ENCODE results near the gene TFR2. TPM values are rescaled to one million over a fixed set of nuclear protein-coding genes. Genes with fewer than 3 reads are reported as not detected.

The TFR2 gene
- total RNA-seq, 1 experiment from 2014 or later = 11.8 TPM

GRCh38 chr7:100630066-100630465, 11.3 kb downstream of the TFR2 start:
- Histone ChIP-seq H3K9me3 (ENCODE audit: control insufficient read depth in 1 of 2, insufficient read depth in 1 of 2, low read depth in 1 of 2, low read length in 2 of 2) (no peaks in the 10 kb centered on the region), H3K27ac (ENCODE audit: low read depth, low read length) (no peak overlapping the region), H4K20me1 (ENCODE audit: insufficient read depth) (no peaks in the 10 kb centered on the region), H3K9ac (ENCODE audit: low read length) (no peak overlapping the region), H3K36me3 (ENCODE audit: control insufficient read depth in 1 of 2, insufficient read depth in 2 of 2, low read length in 2 of 2) (no peaks in the 10 kb centered on the region), H3K27me3 (ENCODE audit: insufficient read depth, low read length) (no peaks in the 10 kb centered on the region), H3K79me2 (ENCODE audit: insufficient read depth, low read length) (peaks cover 5% of the 10 kb centered on the region; the same call in 1 of the 2 replicates), H3K4me2 (ENCODE audit: low read length) (no peak overlapping the region), H3K4me3 (replicated peaks in 1 of 2; ENCODE audit: low read depth in 1 of 2, low read length in 2 of 2) (no peak overlapping the region), H2AFZ (ENCODE audit: low read depth, low read length, poor library complexity, severe bottlenecking) (no peak overlapping the region), H3K9me2 (ENCODE audit: insufficient read depth) (no peaks in the 10 kb centered on the region), H3K4me1 (ENCODE audit: control insufficient read depth in 1 of 2, insufficient read depth in 2 of 2, low read length in 2 of 2) (peaks cover 6 to 46% of the 10 kb centered on the region in 2 experiments; a peak in 3 of 4 replicates)
- TF ChIP-seq POLR2A (IDR thresholded peaks at IDR 0.05; ENCODE audit: borderline replicate concordance, extremely low read depth, insufficient read depth, insufficient read length) (no peak), ZNF274 (IDR thresholded peaks at IDR 0.05; ENCODE audit: low read depth, low read length) (no peak), TCF7L2 (IDR thresholded peaks at IDR 0.05; ENCODE audit: borderline replicate concordance, extremely low read depth, insufficient read depth, insufficient read length) (no peak), CBX3 (IDR thresholded peaks at IDR 0.05; ENCODE audit: low read depth) (no peak), REST (IDR thresholded peaks at IDR 0.05; ENCODE audit: low read depth) (no peak), RAD21 (IDR thresholded peaks at IDR 0.05; ENCODE audit: low read depth) (no peak), EZH2phosphoT487 (IDR thresholded peaks at IDR 0.05; ENCODE audit: borderline replicate concordance) (no peak), EZH2 (IDR thresholded peaks at IDR 0.05) (no peak), SP1 (IDR thresholded peaks at IDR 0.05; ENCODE audit: low read depth) (no peak), SRF (IDR thresholded peaks at IDR 0.05; ENCODE audit: low read depth) (no peak), ZBTB33 (IDR thresholded peaks at IDR 0.05; ENCODE audit: extremely low read depth, insufficient replicate concordance, low read length) (no peak)
- DNase-seq (ENCODE audit: low read depth, low spot score) (no peak), ATAC-seq (no peak)
- BruUV-seq (replicated peaks) = no TSS peak
- POLR2A ChIA-PET = interaction anchor here (1.8 kb wide), 1 partner anchor 18 kb away, joined by 6 read pairs; the partner anchor contains the start of gene MOSPD3
- CTCF ChIA-PET = interaction anchor here (0.7 to 2.0 kb wide), 5 partner anchors 9 to 222 kb away, joined by 3 to 7 read pairs (median 4); partner anchors contain the start of gene SLC12A9
- RAD21 ChIA-PET (ENCODE audit: low non-redundant PET in 1 of 2, low total read pairs in 2 of 2, uncharacterized antibody in 2 of 2, unreplicated experiment in 2 of 2) = interaction anchor here in 1 of 2 experiments (0.6 kb wide), 1 partner anchor 43 kb away, joined by 4 read pairs; no protein-coding TSS in a partner anchor
- intact Hi-C loops (cut with micrococcal nuclease) = loop anchor here (5.0 kb wide), 1 partner anchor 62 kb away; the partner anchor contains the start of gene GIGYF1

All from HCT116 (cell line).